ENCODE results near the gene MOBP.

DNA sequence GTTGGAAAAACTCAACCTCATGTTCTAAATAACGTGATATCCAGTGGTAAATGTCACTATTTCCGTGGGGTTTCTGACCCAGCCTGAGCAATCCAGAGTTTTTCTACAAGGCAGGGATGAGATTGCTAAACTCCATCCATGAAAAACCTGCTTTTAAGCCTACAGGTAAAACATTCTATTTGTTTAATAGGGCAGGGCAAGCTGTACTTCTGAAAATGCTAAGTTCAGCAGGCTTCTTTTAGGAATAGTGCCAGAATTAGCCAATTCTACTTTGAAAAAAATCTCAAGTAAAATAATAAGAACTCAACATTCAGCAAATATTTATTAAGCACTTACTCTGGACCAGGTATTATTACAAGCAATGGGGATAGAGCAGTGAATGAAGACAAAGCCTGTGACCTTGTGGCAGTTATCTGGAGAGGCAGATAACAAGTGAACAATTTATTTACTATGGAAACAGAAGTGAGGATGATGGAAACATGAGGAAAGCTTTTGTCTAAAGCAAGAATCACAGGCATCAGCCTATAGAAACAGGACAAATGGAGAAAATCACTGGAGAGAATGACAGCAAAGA is 47.7 kb upstream of the MOBP start:
- TF ChIP-seq, protein P1, sequence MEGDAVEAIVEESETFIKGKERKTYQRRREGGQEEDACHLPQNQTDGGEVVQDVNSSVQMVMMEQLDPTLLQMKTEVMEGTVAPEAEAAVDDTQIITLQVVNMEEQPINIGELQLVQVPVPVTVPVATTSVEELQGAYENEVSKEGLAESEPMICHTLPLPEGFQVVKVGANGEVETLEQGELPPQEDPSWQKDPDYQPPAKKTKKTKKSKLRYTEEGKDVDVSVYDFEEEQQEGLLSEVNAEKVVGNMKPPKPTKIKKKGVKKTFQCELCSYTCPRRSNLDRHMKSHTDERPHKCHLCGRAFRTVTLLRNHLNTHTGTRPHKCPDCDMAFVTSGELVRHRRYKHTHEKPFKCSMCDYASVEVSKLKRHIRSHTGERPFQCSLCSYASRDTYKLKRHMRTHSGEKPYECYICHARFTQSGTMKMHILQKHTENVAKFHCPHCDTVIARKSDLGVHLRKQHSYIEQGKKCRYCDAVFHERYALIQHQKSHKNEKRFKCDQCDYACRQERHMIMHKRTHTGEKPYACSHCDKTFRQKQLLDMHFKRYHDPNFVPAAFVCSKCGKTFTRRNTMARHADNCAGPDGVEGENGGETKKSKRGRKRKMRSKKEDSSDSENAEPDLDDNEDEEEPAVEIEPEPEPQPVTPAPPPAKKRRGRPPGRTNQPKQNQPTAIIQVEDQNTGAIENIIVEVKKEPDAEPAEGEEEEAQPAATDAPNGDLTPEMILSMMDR (optimal IDR thresholded peaks at IDR 0.05 in 1 of 3, IDR thresholded peaks at IDR 0.05 in 1 of 3, conservative IDR thresholded peaks at IDR 0.05 in 1 of 3; ENCODE audit: extremely low read depth in 1 of 3, insufficient read depth in 2 of 3, low read length in 3 of 3), result no peak
- TF ChIP-seq EZH2 (IDR thresholded peaks at IDR 0.05; ENCODE audit: low read length), result no peak
